ENCODE data around the gene TXNIP.

Gene TXNIP

GRCh38 chr1:146012703-146013558 lies 16.6 kb upstream of the TXNIP start:
- DNase-seq, result peak; percentile 58

GRCh38 chr1:146010126-146010738 lies 13.9 kb upstream of the TXNIP start:
- DNase-seq, result no peak

GRCh38 chr1:146007489-146008133 lies 11.2 kb upstream of the TXNIP start:
- no peak for DNase-seq

- no peak for DNase-seq
These were observed 5.3 kb upstream of the TXNIP start for GRCh38 chr1:146001709-146002108.

GRCh38 chr1:145999321-146000024 lies 3.1 kb upstream of the TXNIP start:
- no peak for DNase-seq

GRCh38 chr1:145997718-145998023 lies 1.3 kb upstream of the TXNIP start:
- no peak for DNase-seq

- peak; percentile 61 for DNase-seq
These were observed 788 bp upstream of the TXNIP start for GRCh38 chr1:145997016-145997717.

- DNase-seq, result no peak
These were observed 381 bp downstream of the TXNIP start for GRCh38 chr1:145995964-145996432.

- DNase-seq, result no peak
These were observed 1.1 kb downstream of the TXNIP start for GRCh38 chr1:145995148-145995881.

- DNase-seq, result no peak
These were observed 1.8 kb downstream of the TXNIP start for GRCh38 chr1:145994391-145995120.

GRCh38 chr1:145993618-145994390 lies 2.6 kb downstream of the TXNIP start:
- DNase-seq, result no peak

GRCh38 chr1:145992958-145993617 lies 3.3 kb downstream of the TXNIP start:
- DNase-seq, result no peak

- DNase-seq, result no peak
These were observed 3.9 kb downstream of the TXNIP start for GRCh38 chr1:145992502-145992936.

GRCh38 chr1:145991735-145992412 lies 4.5 kb downstream of the TXNIP start:
- DNase-seq, result no peak

- no peak for DNase-seq
These were observed 6.0 kb downstream of the TXNIP start for GRCh38 chr1:145990249-145990855.

- DNase-seq, result no peak
These were observed 7.6 kb downstream of the TXNIP start for GRCh38 chr1:145988773-145989172.

GRCh38 chr1:145987926-145988325 lies 8.5 kb downstream of the TXNIP start:
- DNase-seq, result no peak

- DNase-seq, result no peak
These were observed 9.8 kb downstream of the TXNIP start for GRCh38 chr1:145986551-145986950.
